Smooth muscle cell (in vitro differentiated cells): ENCODE results near the gene BCL7B. TPM values are rescaled to one million over a fixed set of nuclear protein-coding genes. Genes with fewer than 3 reads are reported as not detected.
"Not testable (repeated sequence)": the region's sequence is repeated elsewhere in the genome, so short reads cannot be mapped to it uniquely, and the experiment has no call there.

Experiments used
- DNase-seq: peaks from one replicate; lab custom pipeline; 2025; ENCODE audit not compliant: unreplicated experiment; lab: John Stamatoyannopoulos, UW
- H2AFZ ChIP-seq: fragments of 200-600 bp; sonication (generic); 2 replicates; pipeline ENCODE4 v1.6.0; 2016; ENCODE audit warnings: antibody characterized with exemption, low read depth, mild to moderate bottlenecking
- H3F3A ChIP-seq: fragments of 200-600 bp; sonication (generic); 2 replicates; pipeline ENCODE4 v1.6.0; 2017; ENCODE audit warnings: antibody characterized with exemption, low read depth
- H3K27ac ChIP-seq: fragments of 200-600 bp; sonication (generic); 2 replicates; pipeline ENCODE4 v1.5.1; 2016; ENCODE audit warnings: low read depth, mild to moderate bottlenecking
- H3K27me3 ChIP-seq: fragments of 200-600 bp; sonication (generic); 2 replicates; pipeline ENCODE4 v1.6.1; 2016; ENCODE audit warnings: low read depth, mild to moderate bottlenecking
- H3K36me3 ChIP-seq: fragments of 200-600 bp; sonication (generic); 2 replicates; pipeline ENCODE4 v1.5.1; 2016; ENCODE audit warnings: low read depth
- H3K4me1 ChIP-seq: fragments of 200-600 bp; sonication (generic); 2 replicates; pipeline ENCODE4 v1.5.1; 2016; ENCODE audit warnings: low read depth
- H3K4me2 ChIP-seq: fragments of 200-600 bp; sonication (generic); 2 replicates; pipeline ENCODE4 v1.6.0; 2016; ENCODE audit warnings: mild to moderate bottlenecking
- H3K4me3 ChIP-seq: fragments of 200-600 bp; sonication (generic); 2 replicates; pipeline ENCODE4 v1.5.1; 2016; ENCODE audit warnings: mild to moderate bottlenecking
- H3K79me2 ChIP-seq: fragments of 200-600 bp; sonication (generic); 2 replicates; pipeline ENCODE4 v1.6.0; 2016; ENCODE audit warnings: low read depth, mild to moderate bottlenecking
- H3K9ac ChIP-seq: fragments of 200-600 bp; sonication (generic); 2 replicates; pipeline ENCODE4 v1.6.0; 2016; ENCODE audit warnings: low read depth
- H3K9me3 ChIP-seq: fragments of 200-600 bp; sonication (generic); replicated peaks from 2 replicates; pipeline ENCODE4 v1.5.1; 2016; ENCODE audit warnings: low read depth
- H4K20me1 ChIP-seq: fragments of 200-600 bp; sonication (generic); 2 replicates; pipeline ENCODE4 v1.6.0; 2016; ENCODE audit warnings: low read depth
- CTCF ChIP-seq: fragments of 200-600 bp; sonication (generic); IDR thresholded peaks from 2 replicates; pipeline ENCODE4 v1.5.1; 2017; ENCODE audit warnings: borderline replicate concordance, mild to moderate bottlenecking, antibody characterized with exemption; ENCODE audit not compliant: insufficient read depth, poor library complexity, severe bottlenecking
- WGBS: methylation state at CpG from one replicate; pipeline ENCODE4 v1.1.7; 2016; ENCODE audit warnings: low lambda C conversion rate; 5-methylcytosine and 5-hydroxymethylcytosine counted together
- polyA plus RNA-seq: library from polyadenylated mRNA; unstranded; fragments of >200 nt; fragmentation: Nextera tagmentation; extraction: Ambion mirVana; gene quantifications from 2 replicates; pipeline ENCODE4 v1.2.1, GENCODE V29; 2016
- total RNA-seq: library from RNA; depleted of rRNA; stranded (reverse); fragments of >200 nt; gene quantifications from 2 replicates; pipeline ENCODE4 v1.2.3, GENCODE V29; 2014

BCL7B gene
- total and polyA plus RNA-seq, 2 experiments from 2014 or later: 30.7 to 31.9 TPM

- TF ChIP-seq CTCF: no peak
- Histone ChIP-seq H3K9me3 (no peaks in the 10 kb centered on the region), H3K4me1 (no peaks in the 10 kb centered on the region), H3K9ac (no peak overlapping the region), H2AFZ (no peak overlapping the region), H3K36me3 (peaks cover 5% of the 10 kb centered on the region), H3K27ac (no peak overlapping the region), H3K4me2 (no peak overlapping the region), H4K20me1 (peaks cover 37% of the 10 kb centered on the region), H3K4me3 (no peak overlapping the region), H3K79me2 (no peaks in the 10 kb centered on the region), H3K27me3 (no peaks in the 10 kb centered on the region), H3F3A (peaks cover 26% of the 10 kb centered on the region)
- 93% methylated on average over 4 of the region's 4 CpGs for WGBS
- no peak for DNase-seq
These were observed 9.7 kb upstream of the BCL7B start for GRCh38 chr7:73567140-73567539.

- Histone ChIP-seq H4K20me1 (peaks cover 31% of the 10 kb centered on the region), H3F3A (peaks cover 26% of the 10 kb centered on the region)
- not testable (repeated sequence) for H3K36me3 ChIP-seq, H3K27me3 ChIP-seq, H3K4me2 ChIP-seq, DNase-seq, H2AFZ ChIP-seq, H3K4me3 ChIP-seq, H3K9ac ChIP-seq, H3K79me2 ChIP-seq, H3K27ac ChIP-seq, H3K4me1 ChIP-seq, H3K9me3 ChIP-seq
These were observed 8.9 kb upstream of the BCL7B start for GRCh38 chr7:73566431-73566830.

- no peak for TF ChIP-seq CTCF
- H3F3A ChIP-seq: peaks cover 26% of the 10 kb centered on the region
- H3K27me3 ChIP-seq: no peaks in the 10 kb centered on the region
- H3K9me3 ChIP-seq: no peaks in the 10 kb centered on the region
- no peak overlapping the region for H3K4me2 ChIP-seq
- no peak overlapping the region for H2AFZ ChIP-seq
- WGBS: 87% methylated on average over 7 of the region's 7 CpGs
- H3K36me3 ChIP-seq: no peaks in the 10 kb centered on the region
- peaks cover 25% of the 10 kb centered on the region for H4K20me1 ChIP-seq
- no peak overlapping the region for H3K27ac ChIP-seq
- H3K4me1 ChIP-seq: no peaks in the 10 kb centered on the region
- H3K4me3 ChIP-seq: no peak overlapping the region
- DNase-seq: no peak
- H3K9ac ChIP-seq: no peak overlapping the region
- no peaks in the 10 kb centered on the region for H3K79me2 ChIP-seq
These were observed 8.3 kb upstream of the BCL7B start for GRCh38 chr7:73565675-73566340.

- no peaks in the 10 kb centered on the region for H3K36me3 ChIP-seq
- H3K4me2 ChIP-seq: no peak overlapping the region
These were observed 2.8 kb upstream of the BCL7B start for GRCh38 chr7:73560109-73560835.

More at GRCh38 chr7:73560109-73560835, 2.8 kb upstream of the BCL7B start:
- no peaks in the 10 kb centered on the region for H3K27me3 ChIP-seq
- 71% methylated on average over 11 of the region's 11 CpGs for WGBS
- H3F3A ChIP-seq: peaks cover 11% of the 10 kb centered on the region
- H3K9me3 ChIP-seq: no peaks in the 10 kb centered on the region
- peaks cover 9% of the 10 kb centered on the region for H3K4me1 ChIP-seq
- no peak overlapping the region for H3K9ac ChIP-seq
- no peak overlapping the region for H2AFZ ChIP-seq
- no peak for TF ChIP-seq CTCF
- DNase-seq: no peak
- no peak overlapping the region for H3K4me3 ChIP-seq
- H3K79me2 ChIP-seq: peaks cover 16% of the 10 kb centered on the region
- no peak overlapping the region for H3K27ac ChIP-seq
- H4K20me1 ChIP-seq: peaks cover 16% of the 10 kb centered on the region
